ENCODE measurements around the gene TOMM6.

Gene TOMM6

GRCh38 chr6:41814629-41815028 lies 27.1 kb downstream of the TOMM6 start:
- H3K27me3 ChIP-seq (ENCODE audit: low read depth, low read length) = no peaks in the 10 kb centered on the region
- no peak overlapping the region for H3K27ac ChIP-seq (ENCODE audit: low read length)
- no peaks in the 10 kb centered on the region for H3K36me3 ChIP-seq (ENCODE audit: control insufficient read depth in 1 of 2, insufficient read depth in 2 of 2, low read length in 2 of 2)
- H3K9me3 ChIP-seq (ENCODE audit: control insufficient read depth in 1 of 2, low read length in 2 of 2) = no peaks in the 10 kb centered on the region
- no peaks in the 10 kb centered on the region for H3K4me1 ChIP-seq (ENCODE audit: control insufficient read depth in 1 of 2, insufficient read depth in 2 of 2, low read length in 2 of 2)
- H3K4me3 ChIP-seq (ENCODE audit: low read depth in 1 of 2, low read length in 2 of 2) = no peak overlapping the region

GRCh38 chr6:41815587-41815986 lies 28.1 kb downstream of the TOMM6 start:
- Histone ChIP-seq H3K4me3 (ENCODE audit: low read depth in 1 of 2, low read length in 2 of 2) (no peak overlapping the region), H3K9me3 (ENCODE audit: control insufficient read depth in 1 of 2, low read length in 2 of 2) (no peaks in the 10 kb centered on the region), H3K27ac (ENCODE audit: low read length) (no peak overlapping the region), H3K36me3 (ENCODE audit: control insufficient read depth in 1 of 2, insufficient read depth in 2 of 2, low read length in 2 of 2) (no peaks in the 10 kb centered on the region), H3K4me1 (ENCODE audit: control insufficient read depth in 1 of 2, insufficient read depth in 2 of 2, low read length in 2 of 2) (no peaks in the 10 kb centered on the region), H3K27me3 (ENCODE audit: low read depth, low read length) (no peaks in the 10 kb centered on the region)

GRCh38 chr6:41818271-41819054 lies 31.0 kb downstream of the TOMM6 start:
- Histone ChIP-seq H3K36me3 (ENCODE audit: control insufficient read depth in 1 of 2, insufficient read depth in 2 of 2, low read length in 2 of 2) (no peaks in the 10 kb centered on the region), H3K9me3 (ENCODE audit: control insufficient read depth in 1 of 2, low read length in 2 of 2) (no peaks in the 10 kb centered on the region), H3K4me1 (ENCODE audit: control insufficient read depth in 1 of 2, insufficient read depth in 2 of 2, low read length in 2 of 2) (no peaks in the 10 kb centered on the region), H3K27ac (ENCODE audit: low read length) (no peak overlapping the region), H3K27me3 (ENCODE audit: low read depth, low read length) (no peaks in the 10 kb centered on the region), H3K4me3 (ENCODE audit: low read depth in 1 of 2, low read length in 2 of 2) (no peak overlapping the region)

- no peaks in the 10 kb centered on the region for H3K4me1 ChIP-seq (ENCODE audit: control insufficient read depth in 1 of 2, insufficient read depth in 2 of 2, low read length in 2 of 2)
- H3K4me3 ChIP-seq (ENCODE audit: low read depth in 1 of 2, low read length in 2 of 2) = no peak overlapping the region
- H3K9me3 ChIP-seq (ENCODE audit: control insufficient read depth in 1 of 2, low read length in 2 of 2) = no peaks in the 10 kb centered on the region
- H3K36me3 ChIP-seq (ENCODE audit: control insufficient read depth in 1 of 2, insufficient read depth in 2 of 2, low read length in 2 of 2) = no peaks in the 10 kb centered on the region
- no peaks in the 10 kb centered on the region for H3K27me3 ChIP-seq (ENCODE audit: low read depth, low read length)
- H3K27ac ChIP-seq (ENCODE audit: low read length) = no peak overlapping the region
These were observed 33.8 kb downstream of the TOMM6 start for GRCh38 chr6:41821266-41821665.

GRCh38 chr6:41822021-41822420 lies 34.5 kb downstream of the TOMM6 start:
- H3K4me3 ChIP-seq (ENCODE audit: low read depth in 1 of 2, low read length in 2 of 2) = no peak overlapping the region

GRCh38 chr6:41823178-41823577 lies 35.7 kb downstream of the TOMM6 start:
- Histone ChIP-seq H3K4me3 (ENCODE audit: low read depth in 1 of 2, low read length in 2 of 2) (no peak overlapping the region), H3K36me3 (ENCODE audit: control insufficient read depth in 1 of 2, insufficient read depth in 2 of 2, low read length in 2 of 2) (no peaks in the 10 kb centered on the region), H3K4me1 (ENCODE audit: control insufficient read depth in 1 of 2, insufficient read depth in 2 of 2, low read length in 2 of 2) (no peaks in the 10 kb centered on the region), H3K27ac (ENCODE audit: low read length) (no peak overlapping the region), H3K9me3 (ENCODE audit: control insufficient read depth in 1 of 2, low read length in 2 of 2) (no peaks in the 10 kb centered on the region), H3K27me3 (ENCODE audit: low read depth, low read length) (no peaks in the 10 kb centered on the region)

More at GRCh38 chr6:41822021-41822420, 34.5 kb downstream of the TOMM6 start:
- H3K4me1 ChIP-seq (ENCODE audit: control insufficient read depth in 1 of 2, insufficient read depth in 2 of 2, low read length in 2 of 2) = no peaks in the 10 kb centered on the region
- no peaks in the 10 kb centered on the region for H3K36me3 ChIP-seq (ENCODE audit: control insufficient read depth in 1 of 2, insufficient read depth in 2 of 2, low read length in 2 of 2)
- no peak overlapping the region for H3K27ac ChIP-seq (ENCODE audit: low read length)
- no peaks in the 10 kb centered on the region for H3K9me3 ChIP-seq (ENCODE audit: control insufficient read depth in 1 of 2, low read length in 2 of 2)
- no peaks in the 10 kb centered on the region for H3K27me3 ChIP-seq (ENCODE audit: low read depth, low read length)

- H3K36me3 ChIP-seq (ENCODE audit: control insufficient read depth in 1 of 2, insufficient read depth in 2 of 2, low read length in 2 of 2) = no peaks in the 10 kb centered on the region
- no peaks in the 10 kb centered on the region for H3K9me3 ChIP-seq (ENCODE audit: control insufficient read depth in 1 of 2, low read length in 2 of 2)
- no peak overlapping the region for H3K4me3 ChIP-seq (ENCODE audit: low read depth in 1 of 2, low read length in 2 of 2)
- no peaks in the 10 kb centered on the region for H3K4me1 ChIP-seq (ENCODE audit: control insufficient read depth in 1 of 2, insufficient read depth in 2 of 2, low read length in 2 of 2)
- no peak overlapping the region for H3K27ac ChIP-seq (ENCODE audit: low read length)
- H3K27me3 ChIP-seq (ENCODE audit: low read depth, low read length) = no peaks in the 10 kb centered on the region
These were observed 37.4 kb downstream of the TOMM6 start for GRCh38 chr6:41824571-41825569.

- Histone ChIP-seq H3K4me1 (ENCODE audit: control insufficient read depth in 1 of 2, insufficient read depth in 2 of 2, low read length in 2 of 2) (no peaks in the 10 kb centered on the region), H3K36me3 (ENCODE audit: control insufficient read depth in 1 of 2, insufficient read depth in 2 of 2, low read length in 2 of 2) (no peaks in the 10 kb centered on the region), H3K27me3 (ENCODE audit: low read depth, low read length) (no peaks in the 10 kb centered on the region), H3K27ac (ENCODE audit: low read length) (no peak overlapping the region), H3K4me3 (ENCODE audit: low read depth in 1 of 2, low read length in 2 of 2) (no peak overlapping the region), H3K9me3 (ENCODE audit: control insufficient read depth in 1 of 2, low read length in 2 of 2) (no peaks in the 10 kb centered on the region)
These were observed 39.0 kb downstream of the TOMM6 start for GRCh38 chr6:41826343-41827022.

- H3K27me3 ChIP-seq (ENCODE audit: low read depth, low read length) = no peaks in the 10 kb centered on the region
- H3K4me3 ChIP-seq (ENCODE audit: low read depth in 1 of 2, low read length in 2 of 2) = no peak overlapping the region
- H3K36me3 ChIP-seq (ENCODE audit: control insufficient read depth in 1 of 2, insufficient read depth in 2 of 2, low read length in 2 of 2) = no peaks in the 10 kb centered on the region
- H3K27ac ChIP-seq (ENCODE audit: low read length) = no peak overlapping the region
- no peaks in the 10 kb centered on the region for H3K4me1 ChIP-seq (ENCODE audit: control insufficient read depth in 1 of 2, insufficient read depth in 2 of 2, low read length in 2 of 2)
- H3K9me3 ChIP-seq (ENCODE audit: control insufficient read depth in 1 of 2, low read length in 2 of 2) = no peaks in the 10 kb centered on the region
These were observed 44.8 kb downstream of the TOMM6 start for GRCh38 chr6:41832263-41832662.

GRCh38 chr6:41836022-41836659 lies 48.6 kb downstream of the TOMM6 start:
- no peaks in the 10 kb centered on the region for H3K27me3 ChIP-seq (ENCODE audit: low read depth, low read length)
- no peaks in the 10 kb centered on the region for H3K9me3 ChIP-seq (ENCODE audit: control insufficient read depth in 1 of 2, low read length in 2 of 2)
- no peaks in the 10 kb centered on the region for H3K4me1 ChIP-seq (ENCODE audit: control insufficient read depth in 1 of 2, insufficient read depth in 2 of 2, low read length in 2 of 2)
- no peak overlapping the region for H3K4me3 ChIP-seq (ENCODE audit: low read depth in 1 of 2, low read length in 2 of 2)
- no peaks in the 10 kb centered on the region for H3K36me3 ChIP-seq (ENCODE audit: control insufficient read depth in 1 of 2, insufficient read depth in 2 of 2, low read length in 2 of 2)
- H3K27ac ChIP-seq (ENCODE audit: low read length) = no peak overlapping the region

GRCh38 chr6:41836660-41837052 lies 49.2 kb downstream of the TOMM6 start:
- Histone ChIP-seq H3K36me3 (ENCODE audit: control insufficient read depth in 1 of 2, insufficient read depth in 2 of 2, low read length in 2 of 2) (no peaks in the 10 kb centered on the region), H3K27me3 (ENCODE audit: low read depth, low read length) (no peaks in the 10 kb centered on the region), H3K4me3 (ENCODE audit: low read depth in 1 of 2, low read length in 2 of 2) (no peak overlapping the region), H3K4me1 (ENCODE audit: control insufficient read depth in 1 of 2, insufficient read depth in 2 of 2, low read length in 2 of 2) (no peaks in the 10 kb centered on the region), H3K9me3 (ENCODE audit: control insufficient read depth in 1 of 2, low read length in 2 of 2) (no peaks in the 10 kb centered on the region), H3K27ac (ENCODE audit: low read length) (no peak overlapping the region)
